A673 (cell line): Measurements from ENCODE around the gene ZNF441. TPM values are rescaled to one million over a fixed set of nuclear protein-coding genes. Genes with fewer than 3 reads are reported as not detected.

Experiments used
- BruUV-seq: library from RNA; stranded (reverse); fragments of 400-500 nt; replicated peaks from 2 replicates; lab custom pipeline; 2021; lab: Mats Ljungman, UMichigan
- CTCF ChIA-PET: fragments of 300-600 bp; sonication (Branson Sonifier 250); formaldehyde crosslinking; loops from one replicate; lab custom pipeline; 2022; ENCODE audit warnings: antibody characterized with exemption; lab: Charles Lee
- POLR2A ChIA-PET: fragments of 300-600 bp; sonication (Branson Sonifier 250); formaldehyde crosslinking; loops from one replicate; lab custom pipeline; 2022; ENCODE audit warnings: antibody characterized with exemption; ENCODE audit not compliant: low non-redundant PET; lab: Charles Lee
- DNase-seq: peaks from one replicate; pipeline ENCODE4 v3.0.0-alpha.2; 2015; ENCODE audit warnings: low spot score
- H3K27ac ChIP-seq: fragments of 200-600 bp; sonication (generic); 2 replicates; pipeline ENCODE4 v1.5.1; 2016; ENCODE audit warnings: mixed run types, low read depth, mild to moderate bottlenecking, mixed read lengths, antibody characterized with exemption, low read length; ENCODE audit not compliant: poor library complexity, severe bottlenecking
- H3K27me3 ChIP-seq: fragments of 200-600 bp; sonication (generic); replicated peaks from 2 replicates; pipeline ENCODE4 v1.6.1; 2017; ENCODE audit warnings: mixed run types, low read depth, mild to moderate bottlenecking, mixed read lengths, antibody characterized with exemption, low read length; ENCODE audit not compliant: insufficient read depth, poor library complexity
- H3K36me3 ChIP-seq: fragments of 200-600 bp; sonication (generic); 2 replicates; pipeline ENCODE4 v1.6.1; 2016; ENCODE audit warnings: mixed run types, mild to moderate bottlenecking, mixed read lengths, antibody characterized with exemption, low read length; ENCODE audit not compliant: insufficient read depth, poor library complexity, severe bottlenecking
- H3K4me1 ChIP-seq: fragments of 200-600 bp; sonication (generic); 2 replicates; pipeline ENCODE4 v1.6.1; 2017; ENCODE audit warnings: mixed run types, mild to moderate bottlenecking, mixed read lengths, antibody characterized with exemption, low read length; ENCODE audit not compliant: insufficient read depth, poor library complexity, severe bottlenecking
- H3K4me3 ChIP-seq: fragments of 200-600 bp; sonication (generic); 2 replicates; pipeline ENCODE4 v1.5.1; 2016; ENCODE audit warnings: low read depth, mixed run types, mild to moderate bottlenecking, mixed read lengths, low read length; ENCODE audit not compliant: poor library complexity, severe bottlenecking
- H3K9me3 ChIP-seq: fragments of 200-600 bp; sonication (generic); 2 replicates; pipeline ENCODE4 v1.6.1; 2016; ENCODE audit warnings: mixed run types, low read depth, mild to moderate bottlenecking, mixed read lengths, antibody characterized with exemption, low read length; ENCODE audit not compliant: poor library complexity, severe bottlenecking
- EZH2 ChIP-seq: fragments of 200-600 bp; sonication (generic); IDR thresholded peaks from 2 replicates; pipeline ENCODE4 v1.6.1; 2017; ENCODE audit warnings: borderline replicate concordance, low read depth, mild to moderate bottlenecking, mixed read lengths, antibody characterized with exemption, low read length; ENCODE audit not compliant: poor library complexity, severe bottlenecking
- intact Hi-C: fragments of 100-400 bp; cut with micrococcal nuclease; formaldehyde crosslinking; loops from one replicate; pipeline ENCODE4 v1.10.0; 2022; ENCODE audit not compliant: unreplicated experiment
- total RNA-seq: library from RNA; stranded (reverse); gene quantifications from 2 replicates; pipeline ENCODE4 v1.2.3, GENCODE V29; 2021
- TF ChIP-seq, protein P1 (sequence below): fragments of 300-800, 200-600 bp; sonication (generic); conservative IDR thresholded peaks from 2 replicates; pipeline ENCODE4 v1.5.1; 2017; ENCODE audit warnings: low read depth, mild to moderate bottlenecking, antibody characterized with exemption, low read length, moderate library complexity, mixed read lengths

The ZNF441 gene
- total RNA-seq, 1 experiment from 2014 or later: 3.7 TPM

DNA sequence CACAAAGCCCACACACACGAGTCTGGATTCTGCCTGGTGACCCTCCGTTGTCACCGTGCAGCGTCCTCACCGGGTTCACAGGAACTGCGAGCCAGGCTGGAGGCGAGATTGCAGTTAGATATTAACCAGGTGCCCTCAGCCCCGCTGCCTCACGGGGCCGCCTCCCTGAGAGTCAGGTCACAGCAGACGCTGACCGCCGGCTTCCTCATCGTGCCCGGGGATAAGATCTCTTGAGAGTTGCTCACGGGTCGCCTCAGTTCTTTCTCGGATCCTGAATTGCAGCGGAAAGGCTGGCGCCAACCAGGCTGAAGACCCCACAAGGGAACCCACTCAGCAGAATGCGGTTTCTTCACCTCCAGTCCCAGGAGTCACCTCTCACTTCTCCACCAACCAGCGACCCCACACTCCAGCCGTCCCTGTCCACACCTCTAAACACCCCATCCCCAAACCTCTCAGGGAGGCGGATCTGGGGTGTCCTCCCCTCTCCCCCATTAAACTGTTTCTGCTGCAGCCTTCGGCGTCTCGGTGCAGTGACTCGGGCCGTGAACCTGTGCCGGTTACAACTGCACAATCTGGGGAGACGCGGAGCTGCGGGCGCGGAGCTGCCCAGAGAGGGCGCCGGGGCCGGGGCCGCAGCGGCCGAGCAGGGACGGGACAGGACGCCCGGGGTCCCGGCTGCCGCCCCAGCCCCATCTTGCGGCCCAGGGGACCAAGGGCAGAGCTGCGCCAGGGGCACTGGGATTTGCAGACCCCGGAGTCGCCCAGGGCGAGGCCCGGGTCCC, 28.6 kb upstream of the ZNF441 start:
- Histone ChIP-seq H3K36me3 (no peaks in the 10 kb centered on the region), H3K27me3 (no peaks in the 10 kb centered on the region), H3K4me1 (peaks cover 18% of the 10 kb centered on the region), H3K4me3 (peak overlapping the region; percentile 81), H3K27ac (peak overlapping the region; percentile 82), H3K9me3 (no peaks in the 10 kb centered on the region)
- peak; percentile 29 for DNase-seq
- TF ChIP-seq, protein P1, sequence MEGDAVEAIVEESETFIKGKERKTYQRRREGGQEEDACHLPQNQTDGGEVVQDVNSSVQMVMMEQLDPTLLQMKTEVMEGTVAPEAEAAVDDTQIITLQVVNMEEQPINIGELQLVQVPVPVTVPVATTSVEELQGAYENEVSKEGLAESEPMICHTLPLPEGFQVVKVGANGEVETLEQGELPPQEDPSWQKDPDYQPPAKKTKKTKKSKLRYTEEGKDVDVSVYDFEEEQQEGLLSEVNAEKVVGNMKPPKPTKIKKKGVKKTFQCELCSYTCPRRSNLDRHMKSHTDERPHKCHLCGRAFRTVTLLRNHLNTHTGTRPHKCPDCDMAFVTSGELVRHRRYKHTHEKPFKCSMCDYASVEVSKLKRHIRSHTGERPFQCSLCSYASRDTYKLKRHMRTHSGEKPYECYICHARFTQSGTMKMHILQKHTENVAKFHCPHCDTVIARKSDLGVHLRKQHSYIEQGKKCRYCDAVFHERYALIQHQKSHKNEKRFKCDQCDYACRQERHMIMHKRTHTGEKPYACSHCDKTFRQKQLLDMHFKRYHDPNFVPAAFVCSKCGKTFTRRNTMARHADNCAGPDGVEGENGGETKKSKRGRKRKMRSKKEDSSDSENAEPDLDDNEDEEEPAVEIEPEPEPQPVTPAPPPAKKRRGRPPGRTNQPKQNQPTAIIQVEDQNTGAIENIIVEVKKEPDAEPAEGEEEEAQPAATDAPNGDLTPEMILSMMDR: no peak
- TF ChIP-seq EZH2: no peak
- CTCF ChIA-PET: no interaction called here
- intact Hi-C loops: loop anchor here (5.0 kb wide), 1 partner anchor 46 kb away; no protein-coding TSS in a partner anchor
- BruUV-seq: TSS peak; percentile 44
- POLR2A ChIA-PET: no interaction called here

DNA sequence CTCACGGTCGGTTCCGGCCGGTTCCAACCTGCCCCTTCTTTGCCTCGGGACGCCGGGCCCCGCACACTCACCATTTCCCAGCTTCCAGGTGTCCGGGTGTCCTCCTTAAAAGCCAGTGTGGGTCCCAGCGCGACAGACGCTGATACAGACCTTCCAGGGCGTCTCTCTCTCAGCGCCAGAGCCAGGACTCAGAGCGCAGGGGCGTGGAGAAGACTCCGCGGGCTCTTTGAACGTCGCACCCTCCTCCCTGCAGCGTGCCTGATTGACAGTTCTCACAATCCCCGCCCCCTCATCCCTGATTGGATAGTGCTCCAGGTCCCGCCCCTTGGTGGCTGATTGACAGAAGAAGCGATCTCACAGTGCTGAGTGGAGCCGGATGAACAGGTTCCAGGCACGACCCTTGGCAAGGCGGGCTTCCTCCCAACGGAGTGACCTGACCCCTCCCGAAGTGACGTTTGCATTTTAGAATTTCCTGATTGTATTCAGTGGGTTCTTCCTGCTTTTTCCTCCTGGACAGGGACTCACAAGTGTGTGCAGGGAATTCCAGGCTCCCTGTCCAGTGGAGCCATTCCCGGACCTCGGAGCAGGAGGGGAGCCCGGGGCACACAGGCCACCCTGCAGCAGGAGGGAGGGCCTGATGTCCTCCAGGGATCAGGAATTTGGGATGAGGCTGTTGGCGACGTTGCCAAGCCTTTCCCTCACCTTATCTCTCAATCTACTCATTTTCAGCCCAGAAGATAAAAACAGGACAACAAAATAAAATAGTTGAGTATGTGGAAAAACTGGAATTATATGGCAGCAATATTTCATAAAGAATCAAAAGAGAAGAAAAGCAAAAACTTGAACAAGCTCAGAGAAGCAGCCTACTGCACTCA, 27.8 kb upstream of the ZNF441 start, which contains the start of gene ZNF823:
TSS of gene ZNF823 (minus strand) at position 201 of the 875 bp plus-strand sequence. CDS start at position 74, 127 bp downstream.
- H3K4me3 ChIP-seq: peak within 1 kb of the TSS; percentile 81
- intact Hi-C loops: loop anchor here (5.0 kb wide), 1 partner anchor 47 kb away; no protein-coding TSS in a partner anchor
- H3K27me3 ChIP-seq: no peaks in the 10 kb centered on the region
- BruUV-seq: no TSS peak
- H3K9me3 ChIP-seq: no peaks in the 10 kb centered on the region
- TF ChIP-seq, protein P1: no peak
- no peak for TF ChIP-seq EZH2
- ChIA-PET POLR2A (no interaction called here), CTCF (no interaction called here)
- peaks cover 18% of the 10 kb centered on the region for H3K4me1 ChIP-seq
- H3K36me3 ChIP-seq: no peaks in the 10 kb centered on the region
- DNase-seq: peak; percentile 99
- peak within 1 kb of the TSS; percentile 82 for H3K27ac ChIP-seq

DNA sequence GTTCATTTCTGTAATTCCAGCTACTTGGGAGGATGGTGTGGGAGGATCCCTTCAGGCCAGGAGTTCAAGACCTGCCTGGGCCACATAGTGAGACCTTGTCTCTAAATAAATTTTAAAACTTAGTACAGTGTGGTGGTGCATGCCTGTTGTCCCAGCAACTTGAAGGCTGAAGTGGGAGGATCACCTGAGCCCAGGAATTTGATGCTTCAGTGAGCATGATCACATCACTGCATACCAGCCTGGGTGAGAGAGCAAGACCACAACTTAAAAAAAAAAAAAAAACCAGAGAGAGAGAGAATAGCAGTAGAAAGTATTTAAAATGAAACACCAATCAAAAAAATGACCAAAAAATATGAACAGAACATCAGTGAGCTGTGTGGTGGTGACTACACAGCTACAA, 20.9 kb upstream of the ZNF441 start:
- Histone ChIP-seq H3K4me3 (no peak overlapping the region), H3K36me3 (no peaks in the 10 kb centered on the region), H3K4me1 (no peaks in the 10 kb centered on the region), H3K9me3 (peaks cover 22% of the 10 kb centered on the region), H3K27ac (no peak overlapping the region), H3K27me3 (no peaks in the 10 kb centered on the region)
- BruUV-seq: no TSS peak
- no peak for TF ChIP-seq EZH2
- TF ChIP-seq, protein P1: no peak
- CTCF ChIA-PET: no interaction called here
- no peak for DNase-seq
- POLR2A ChIA-PET: no interaction called here
- intact Hi-C loops: no loop called here
